Upper lobe of left lung (tissue), 4 donors: Measurements from ENCODE around the gene EIF4G3.

Experiments used
- POLR2A ChIP-seq, 4 donors: fragments of 450-650 bp; IDR thresholded peaks; one replicate each; pipeline ENCODE4 v1.5.1; 2016 to 2017; ENCODE audit warnings: antibody characterized with exemption in 4 of 4, mild to moderate bottlenecking in 2 of 4
- TF ChIP-seq, protein P1 (sequence below), 6 experiments: fragments of 450-650 bp in 4 of 6; fragments of 200-600 bp in 2 of 6; sonication (generic) in 2 of 6; IDR thresholded peaks; one replicate each; pipeline ENCODE4 v1.5.1; 2016 to 2019; ENCODE audit warnings: antibody characterized with exemption in 6 of 6

DNA sequence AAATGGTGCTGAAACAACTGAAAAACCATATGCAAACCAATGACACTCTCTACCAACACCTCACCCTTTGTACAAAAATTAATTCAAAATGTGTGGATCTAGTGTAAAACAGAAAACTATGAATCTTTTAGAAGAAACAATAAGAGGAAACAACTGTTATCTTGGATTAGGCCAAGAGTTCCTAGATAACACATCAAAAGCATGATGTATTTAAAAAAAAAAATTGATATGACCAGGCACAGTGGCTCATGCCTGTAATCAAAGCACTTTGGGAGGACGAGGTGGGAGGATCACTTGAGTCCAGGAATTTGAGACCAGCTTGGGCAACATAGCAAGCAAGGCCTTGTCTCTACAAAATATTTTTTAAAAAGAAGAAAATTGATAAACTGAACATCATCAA, 79.0 kb downstream of the EIF4G3 start:
- TF ChIP-seq, protein P1, sequence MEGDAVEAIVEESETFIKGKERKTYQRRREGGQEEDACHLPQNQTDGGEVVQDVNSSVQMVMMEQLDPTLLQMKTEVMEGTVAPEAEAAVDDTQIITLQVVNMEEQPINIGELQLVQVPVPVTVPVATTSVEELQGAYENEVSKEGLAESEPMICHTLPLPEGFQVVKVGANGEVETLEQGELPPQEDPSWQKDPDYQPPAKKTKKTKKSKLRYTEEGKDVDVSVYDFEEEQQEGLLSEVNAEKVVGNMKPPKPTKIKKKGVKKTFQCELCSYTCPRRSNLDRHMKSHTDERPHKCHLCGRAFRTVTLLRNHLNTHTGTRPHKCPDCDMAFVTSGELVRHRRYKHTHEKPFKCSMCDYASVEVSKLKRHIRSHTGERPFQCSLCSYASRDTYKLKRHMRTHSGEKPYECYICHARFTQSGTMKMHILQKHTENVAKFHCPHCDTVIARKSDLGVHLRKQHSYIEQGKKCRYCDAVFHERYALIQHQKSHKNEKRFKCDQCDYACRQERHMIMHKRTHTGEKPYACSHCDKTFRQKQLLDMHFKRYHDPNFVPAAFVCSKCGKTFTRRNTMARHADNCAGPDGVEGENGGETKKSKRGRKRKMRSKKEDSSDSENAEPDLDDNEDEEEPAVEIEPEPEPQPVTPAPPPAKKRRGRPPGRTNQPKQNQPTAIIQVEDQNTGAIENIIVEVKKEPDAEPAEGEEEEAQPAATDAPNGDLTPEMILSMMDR (IDR thresholded peaks at IDR 0.05), result no peak
- TF ChIP-seq POLR2A (IDR thresholded peaks at IDR 0.05), result no peak
